ENCODE data around the gene HEATR5A. TPM values are rescaled to one million over a fixed set of nuclear protein-coding genes. Genes with fewer than 3 reads are reported as not detected.
A peak's percentile ranks its signal among the peaks of the same experiment; 100 is the strongest.

The HEATR5A gene
- total and polyA plus RNA-seq, 2 of the 13 experiments (the other 11 are each of a cell fraction or from before 2014, with no cell fraction given), result 36.4 to 105 TPM

DNA sequence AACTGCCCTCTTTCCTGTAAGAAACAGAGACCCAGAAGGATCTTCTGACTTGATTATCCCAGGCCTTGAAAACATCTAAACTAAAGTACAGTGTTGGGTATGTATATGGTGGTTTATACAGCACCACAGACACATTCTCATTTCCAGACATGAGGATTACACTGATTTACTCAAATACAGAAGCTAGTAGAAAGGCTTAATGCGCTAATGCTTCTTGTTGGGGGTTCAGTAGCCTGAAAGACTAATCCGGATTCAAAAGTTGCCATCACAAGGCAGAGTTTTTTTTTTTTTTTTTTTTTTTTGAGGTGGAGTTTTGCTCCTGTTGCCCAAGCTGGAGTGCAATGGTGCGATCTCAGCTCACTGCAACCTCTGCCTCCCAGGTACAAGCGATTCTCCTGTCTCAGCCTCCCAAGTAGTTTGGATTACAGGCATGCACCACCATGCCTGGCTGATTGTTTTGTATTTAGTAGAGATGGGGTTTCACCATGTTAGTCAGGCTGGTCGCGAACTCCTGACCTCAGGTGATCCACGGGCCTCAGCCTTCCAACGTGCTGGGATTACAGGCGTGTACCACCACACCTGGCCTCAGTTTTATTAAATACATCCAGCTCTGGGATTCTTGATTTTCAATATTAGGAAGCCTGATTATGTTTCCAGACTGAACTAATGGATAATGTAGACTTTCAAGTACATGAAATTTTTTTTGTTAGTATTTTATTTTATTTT is 166.4 kb downstream of the HEATR5A start (continued):
- TF ChIP-seq ZNF460 (CRISPR knock-in tag; IDR thresholded peaks at IDR 0.05; ENCODE audit: borderline replicate concordance) (peak; percentile 16; the same call in 1 of the 2 replicates), ZNF839 (CRISPR knock-in tag; IDR thresholded peaks at IDR 0.05; ENCODE audit: borderline replicate concordance) (no peak), ZMYM4 (CRISPR knock-in tag; IDR thresholded peaks at IDR 0.05) (0 out of 2 replicates have a peak, but pooled peaks have one; percentile 7), SRY (CRISPR knock-in tag; IDR thresholded peaks at IDR 0.05) (no peak), ZNF143 (CRISPR knock-in tag; IDR thresholded peaks at IDR 0.05) (no peak), ARHGAP35 (CRISPR knock-in tag; IDR thresholded peaks at IDR 0.05; ENCODE audit: borderline replicate concordance) (no peak), ZBTB38 (CRISPR knock-in tag; IDR thresholded peaks at IDR 0.05) (0 out of 2 replicates have a peak, but pooled peaks have one; percentile 48), ATF7-NPFF (CRISPR knock-in tag; IDR thresholded peaks at IDR 0.05; ENCODE audit: low read depth) (no peak), GTF2F1 (IDR thresholded peaks at IDR 0.05; ENCODE audit: low read length) (no peak), PAWR (CRISPR knock-in tag; IDR thresholded peaks at IDR 0.05; ENCODE audit: borderline replicate concordance) (no peak), KDM1A (CRISPR knock-in tag; IDR thresholded peaks at IDR 0.05) (no peak), PHF21A (CRISPR knock-in tag; IDR thresholded peaks at IDR 0.05) (no peak), ZNF251 (CRISPR knock-in tag; IDR thresholded peaks at IDR 0.05) (0 out of 2 replicates have a peak, but pooled peaks have one; percentile 29), MAZ (IDR thresholded peaks at IDR 0.05; ENCODE audit: borderline replicate concordance, low read depth, low read length) (no peak), MAZ (CRISPR knock-in tag; IDR thresholded peaks at IDR 0.05; ENCODE audit: low read depth) (no peak), ZNF569 (CRISPR knock-in tag; IDR thresholded peaks at IDR 0.05; ENCODE audit: borderline replicate concordance) (no peak), HNRNPUL1 (IDR thresholded peaks at IDR 0.05; ENCODE audit: low read depth, low read length) (no peak), ZNF83 (CRISPR knock-in tag; IDR thresholded peaks at IDR 0.05; ENCODE audit: borderline replicate concordance) (0 out of 2 replicates have a peak, but pooled peaks have one; percentile 35), RARA (CRISPR knock-in tag; IDR thresholded peaks at IDR 0.05) (peak; percentile 8; the same call in 1 of the 2 replicates)
- TF ChIP-seq, protein P1, sequence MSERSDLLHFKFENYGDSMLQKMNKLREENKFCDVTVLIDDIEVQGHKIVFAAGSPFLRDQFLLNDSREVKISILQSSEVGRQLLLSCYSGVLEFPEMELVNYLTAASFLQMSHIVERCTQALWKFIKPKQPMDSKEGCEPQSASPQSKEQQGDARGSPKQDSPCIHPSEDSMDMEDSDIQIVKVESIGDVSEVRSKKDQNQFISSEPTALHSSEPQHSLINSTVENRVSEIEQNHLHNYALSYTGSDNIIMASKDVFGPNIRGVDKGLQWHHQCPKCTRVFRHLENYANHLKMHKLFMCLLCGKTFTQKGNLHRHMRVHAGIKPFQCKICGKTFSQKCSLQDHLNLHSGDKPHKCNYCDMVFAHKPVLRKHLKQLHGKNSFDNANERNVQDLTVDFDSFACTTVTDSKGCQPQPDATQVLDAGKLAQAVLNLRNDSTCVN (CRISPR knock-in tag; IDR thresholded peaks at IDR 0.05; ENCODE audit: borderline replicate concordance), result no peak
- TF ChIP-seq, protein P2, sequence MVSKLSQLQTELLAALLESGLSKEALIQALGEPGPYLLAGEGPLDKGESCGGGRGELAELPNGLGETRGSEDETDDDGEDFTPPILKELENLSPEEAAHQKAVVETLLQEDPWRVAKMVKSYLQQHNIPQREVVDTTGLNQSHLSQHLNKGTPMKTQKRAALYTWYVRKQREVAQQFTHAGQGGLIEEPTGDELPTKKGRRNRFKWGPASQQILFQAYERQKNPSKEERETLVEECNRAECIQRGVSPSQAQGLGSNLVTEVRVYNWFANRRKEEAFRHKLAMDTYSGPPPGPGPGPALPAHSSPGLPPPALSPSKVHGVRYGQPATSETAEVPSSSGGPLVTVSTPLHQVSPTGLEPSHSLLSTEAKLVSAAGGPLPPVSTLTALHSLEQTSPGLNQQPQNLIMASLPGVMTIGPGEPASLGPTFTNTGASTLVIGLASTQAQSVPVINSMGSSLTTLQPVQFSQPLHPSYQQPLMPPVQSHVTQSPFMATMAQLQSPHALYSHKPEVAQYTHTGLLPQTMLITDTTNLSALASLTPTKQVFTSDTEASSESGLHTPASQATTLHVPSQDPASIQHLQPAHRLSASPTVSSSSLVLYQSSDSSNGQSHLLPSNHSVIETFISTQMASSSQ (IDR thresholded peaks at IDR 0.05; ENCODE audit: low read depth), result no peak
- TF ChIP-seq, protein P2 (CRISPR knock-in tag; IDR thresholded peaks at IDR 0.05; ENCODE audit: borderline replicate concordance), result no peak
- TF ChIP-seq, protein P3, sequence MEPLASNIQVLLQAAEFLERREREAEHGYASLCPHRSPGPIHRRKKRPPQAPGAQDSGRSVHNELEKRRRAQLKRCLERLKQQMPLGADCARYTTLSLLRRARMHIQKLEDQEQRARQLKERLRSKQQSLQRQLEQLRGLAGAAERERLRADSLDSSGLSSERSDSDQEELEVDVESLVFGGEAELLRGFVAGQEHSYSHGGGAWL (CRISPR knock-in tag; IDR thresholded peaks at IDR 0.05), result 0 out of 2 replicates have a peak, but pooled peaks have one; percentile 42
- TF ChIP-seq, protein P4, sequence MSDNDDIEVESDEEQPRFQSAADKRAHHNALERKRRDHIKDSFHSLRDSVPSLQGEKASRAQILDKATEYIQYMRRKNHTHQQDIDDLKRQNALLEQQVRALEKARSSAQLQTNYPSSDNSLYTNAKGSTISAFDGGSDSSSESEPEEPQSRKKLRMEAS (IDR thresholded peaks at IDR 0.05), result no peak
